CD8-positive, alpha-beta T cell (primary cell): ENCODE measurements around the gene ZNF578. TPM values are rescaled to one million over a fixed set of nuclear protein-coding genes. Genes with fewer than 3 reads are reported as not detected.

Experiments used
- total RNA-seq, 46 experiments: library from RNA in 2 of 46; stranded (reverse) in 2 of 46; gene quantifications; one replicate each; pipeline ENCODE4 v1.2.3 and lab custom pipeline; 2021 to 2026

Gene ZNF578
- total RNA-seq, 2 experiments from 2014 or later: 1.5 to 1.8 TPM

Other genes with a start within 250 kb of the ZNF578 start
- gene ZNF766, start 184.0 kb upstream of the ZNF578 start, total RNA-seq: 10 to 100 TPM; 50.8 to 52.6 TPM
- 1 to 10 TPM; 7.8 to 9.1 TPM for gene ZNF480, start 156.4 kb upstream of the ZNF578 start, total RNA-seq
- under 1 TPM; 0.33 TPM for gene ZNF610, start 117.3 kb upstream of the ZNF578 start, total RNA-seq
- 10 to 100 TPM; 26.1 to 31.0 TPM for gene ZNF880, start 83.6 kb upstream of the ZNF578 start, total RNA-seq
- gene ZNF528, start 55.7 kb upstream of the ZNF578 start, total RNA-seq: 10 to 100 TPM; 12.2 to 15.3 TPM
- not detected for gene ZNF534, start 24.4 kb upstream of the ZNF578 start, total RNA-seq
- gene ZNF808, start 74.1 kb downstream of the ZNF578 start, total RNA-seq: 10 to 100 TPM; 16.4 to 19.2 TPM
- gene ZNF701, start 116.7 kb downstream of the ZNF578 start, total RNA-seq: 10 to 100 TPM; 11.2 to 11.9 TPM
- gene ZNF83, start 184.8 kb downstream of the ZNF578 start, total RNA-seq: 10 to 100 TPM; 49.4 to 51.2 TPM